Stimulated activated CD8-positive, alpha-beta memory T cell treated with anti-CD3 and anti-CD28 coated beads, Interleukin-12 subunit alpha, Interleukin-12 subunit beta, amount 100 ng/mL, for 4 hours (primary cell): ENCODE results near the gene PRPF8.

Experiments
- DNase-seq: peaks from one replicate; pipeline ENCODE4 v3.0.0-alpha.2; 2020; ENCODE audit warnings: low read depth

PRPF8 gene

GRCh38 chr17:1626333-1626732 is 58.3 kb downstream of the PRPF8 start:
- no peak for DNase-seq

DNA sequence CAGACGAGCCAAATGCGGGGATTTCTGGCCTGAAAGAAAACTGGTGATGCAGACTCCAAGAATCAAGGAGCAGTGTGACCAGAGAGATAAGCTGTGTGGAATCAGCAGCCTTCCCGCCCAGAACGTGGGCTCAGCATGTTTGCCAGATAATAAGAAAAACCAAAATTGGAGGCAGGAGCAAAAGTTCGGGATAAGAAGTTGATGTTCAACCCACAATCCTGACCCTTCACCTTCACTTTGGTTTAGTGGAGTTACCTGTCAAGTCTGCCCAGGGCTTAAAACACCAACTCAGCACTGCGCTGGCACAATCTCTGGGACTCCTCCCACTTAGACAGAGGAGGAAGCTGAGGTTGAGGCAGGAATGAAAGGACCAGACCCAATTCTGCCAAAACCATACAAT is 59.1 kb downstream of the PRPF8 start:
- DNase-seq: no peak

GRCh38 chr17:1625053-1625452 is 59.6 kb downstream of the PRPF8 start:
- no peak for DNase-seq

DNA sequence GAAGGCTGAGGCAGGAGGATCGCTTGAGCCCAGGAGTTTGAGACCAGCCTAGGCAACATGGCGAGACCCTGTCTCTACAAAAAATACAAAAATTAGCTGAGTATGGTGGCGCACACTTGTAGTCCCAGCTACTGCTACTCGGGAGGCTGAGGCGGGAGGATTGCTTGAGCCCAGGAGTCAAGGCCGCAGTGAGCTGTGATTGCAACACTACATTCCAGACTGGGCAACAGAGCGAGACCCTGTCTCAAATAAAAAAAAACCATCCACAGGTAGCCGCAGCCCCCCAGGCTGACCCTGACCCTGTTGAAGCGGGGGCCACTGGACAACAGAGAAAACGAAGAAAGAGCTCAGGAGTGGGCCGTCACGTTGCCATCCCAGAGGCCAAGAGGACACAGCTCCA is 60.0 kb downstream of the PRPF8 start:
- DNase-seq: no peak

DNA sequence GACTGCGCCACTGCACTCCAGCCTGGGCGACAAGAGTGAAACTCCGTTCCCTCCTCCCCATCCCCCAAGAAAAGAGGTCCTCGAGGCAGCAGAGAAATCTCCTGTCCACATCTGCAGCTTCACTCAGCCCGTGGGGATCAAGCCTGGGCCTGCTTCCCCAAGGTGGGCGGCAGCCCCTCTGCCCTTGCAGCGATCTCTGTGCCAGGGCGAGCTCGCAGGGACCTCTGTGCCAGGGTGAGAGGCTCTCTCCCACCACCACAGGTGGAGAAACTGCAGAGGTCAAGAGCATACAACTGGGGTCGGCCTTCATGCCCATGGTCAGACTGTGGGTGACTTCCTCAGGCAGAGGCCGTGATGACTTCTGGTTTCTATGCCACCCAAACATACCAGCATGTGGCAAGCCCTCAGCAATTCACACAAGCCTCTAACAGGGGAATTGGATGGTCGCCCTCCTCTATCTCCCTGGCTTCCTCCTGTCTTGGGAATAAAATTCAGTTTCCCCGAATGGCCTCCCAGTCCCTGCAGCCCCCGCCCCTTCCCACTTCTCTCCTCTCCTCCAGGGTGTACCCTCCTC is 61.5 kb downstream of the PRPF8 start:
- no peak for DNase-seq

GRCh38 chr17:1621273-1621954 is 63.3 kb downstream of the PRPF8 start:
- DNase-seq: no peak

DNA sequence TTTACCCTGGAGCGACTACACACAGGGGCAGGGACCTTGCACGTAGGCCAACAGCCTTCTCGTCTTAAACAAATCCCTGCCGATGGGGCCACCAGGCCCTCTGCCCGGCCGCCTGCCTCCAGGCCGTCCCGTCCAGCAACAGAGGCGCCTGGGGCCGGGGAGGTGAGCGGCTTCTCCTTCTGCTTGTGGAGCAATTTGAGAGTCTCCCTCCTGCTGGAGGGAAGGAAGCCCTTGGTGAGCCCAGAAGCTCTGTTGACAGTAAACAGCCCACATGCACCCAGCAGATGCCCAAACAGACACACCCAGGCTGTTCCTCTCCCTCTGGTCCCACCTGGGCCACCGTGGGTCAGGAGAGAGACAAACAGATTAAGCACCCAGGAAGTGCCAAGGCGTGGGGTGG is 64.2 kb downstream of the PRPF8 start:
- no peak for DNase-seq

- DNase-seq: no peak
Measured at GRCh38 chr17:1617620-1618174, 67.0 kb downstream of the PRPF8 start.

GRCh38 chr17:1616101-1616500 is 68.6 kb downstream of the PRPF8 start:
- DNase-seq: no peak

- no peak for DNase-seq
Measured at GRCh38 chr17:1612400-1612799, 72.3 kb downstream of the PRPF8 start.

DNA sequence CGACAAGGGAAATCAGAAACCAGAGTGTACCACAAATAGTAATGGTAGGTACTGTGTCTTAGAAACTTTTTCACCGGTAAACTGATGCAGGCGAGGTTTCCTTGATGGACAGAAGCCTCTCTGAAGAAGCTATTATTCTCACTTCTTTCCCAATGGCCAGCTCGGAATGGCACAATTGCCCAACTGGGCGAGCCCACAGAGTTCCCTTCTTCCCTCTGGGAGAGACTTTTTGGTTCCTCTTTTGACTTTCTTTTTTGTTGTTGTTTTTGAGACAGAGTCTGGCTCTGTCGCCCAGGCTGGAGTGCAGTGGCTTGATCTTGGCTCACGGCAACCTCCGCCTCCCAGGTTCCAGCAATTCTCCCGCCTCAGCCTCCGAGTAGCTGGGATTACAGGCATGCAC is 73.0 kb downstream of the PRPF8 start:
- DNase-seq: no peak

- DNase-seq: no peak
Measured at GRCh38 chr17:1608676-1609075, 76.0 kb downstream of the PRPF8 start.

GRCh38 chr17:1607971-1608320 is 76.7 kb downstream of the PRPF8 start:
- no peak for DNase-seq

DNA sequence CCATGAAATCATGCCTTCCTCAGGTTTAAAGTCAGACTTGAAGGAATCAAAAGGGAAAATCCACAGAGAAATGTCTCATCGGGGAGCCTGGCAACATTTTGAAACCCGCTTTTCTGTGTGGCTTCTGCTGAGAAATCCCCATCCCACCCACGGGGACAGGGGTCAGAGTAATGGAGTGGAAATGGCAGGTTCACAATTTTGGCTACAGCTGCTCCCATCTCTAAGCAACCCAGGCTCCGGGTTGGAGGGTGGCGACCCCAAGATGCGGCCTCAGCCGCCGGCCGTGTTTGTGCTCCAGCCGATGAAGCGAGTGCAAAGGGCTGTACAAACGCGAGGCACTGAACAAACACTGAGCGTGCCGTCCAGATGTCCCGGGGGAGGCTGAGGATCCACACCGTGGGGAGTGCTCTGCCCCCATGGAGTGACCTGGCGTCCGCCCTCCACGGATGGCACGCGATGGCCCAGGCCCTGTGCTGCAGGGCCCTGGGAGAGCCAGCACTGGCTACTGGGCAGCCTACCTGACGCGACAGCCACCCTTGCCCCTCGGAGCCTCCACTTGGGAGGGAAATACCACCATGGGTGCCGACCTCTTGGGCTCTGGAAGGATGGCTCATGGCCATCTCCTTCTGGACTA is 78.2 kb downstream of the PRPF8 start:
- no peak for DNase-seq

GRCh38 chr17:1605681-1606351 is 78.9 kb downstream of the PRPF8 start:
- DNase-seq: no peak

DNA sequence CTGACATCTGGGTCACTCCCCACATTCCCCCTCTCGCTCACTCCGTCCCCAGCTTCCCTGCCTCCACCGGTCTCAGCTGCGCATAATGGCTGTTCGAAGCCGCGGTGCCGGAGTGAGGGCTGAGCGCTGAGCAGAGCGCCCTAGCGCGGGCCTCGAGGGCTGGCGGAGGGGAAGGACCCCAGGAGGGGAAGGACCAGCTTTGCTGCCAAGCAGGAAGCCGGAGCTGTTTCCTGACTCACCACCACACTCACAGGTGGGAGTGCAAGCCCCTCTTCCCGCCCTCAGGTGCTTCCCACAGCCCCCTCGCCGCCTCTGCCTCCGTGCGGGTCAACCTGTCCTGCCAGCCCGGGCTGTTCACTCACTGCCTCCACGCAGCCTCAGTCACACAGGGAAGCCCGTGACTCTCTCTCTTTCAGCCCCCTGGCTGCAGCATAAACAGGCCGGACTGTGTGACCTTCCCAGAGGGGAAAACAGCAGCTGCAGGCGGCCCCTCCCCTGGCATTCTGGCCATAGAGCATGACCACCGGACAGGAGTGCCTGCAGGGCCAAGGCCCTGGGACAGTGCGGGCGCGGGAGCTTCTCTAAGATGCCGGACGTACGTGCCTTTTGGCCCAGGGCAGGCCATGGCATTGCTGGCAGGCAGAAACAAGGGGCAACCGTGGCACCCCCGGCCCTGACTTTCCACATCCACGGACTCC is 79.7 kb downstream of the PRPF8 start:
- no peak for DNase-seq

DNA sequence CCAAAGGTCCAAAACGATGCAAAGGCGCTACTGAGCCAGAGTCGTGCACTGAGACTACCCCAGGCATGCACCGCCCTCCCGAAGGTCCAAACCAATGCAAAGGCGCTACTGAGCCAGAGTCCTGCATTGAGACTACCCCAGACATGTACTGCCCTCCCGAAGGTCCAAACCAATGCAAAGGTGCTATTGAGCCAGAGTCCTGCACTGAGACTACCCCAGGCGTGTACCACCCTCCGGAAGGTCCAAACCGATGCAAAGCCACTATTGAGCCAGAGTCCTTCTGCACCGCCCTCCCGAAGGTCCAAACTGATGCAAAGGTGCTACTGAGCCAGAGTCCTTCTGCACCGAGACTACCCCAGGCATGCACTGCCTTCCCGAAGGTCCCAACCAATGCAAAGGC is 83.1 kb downstream of the PRPF8 start:
- no peak for DNase-seq
